ENCODE data around the gene PCED1B.

DNA sequence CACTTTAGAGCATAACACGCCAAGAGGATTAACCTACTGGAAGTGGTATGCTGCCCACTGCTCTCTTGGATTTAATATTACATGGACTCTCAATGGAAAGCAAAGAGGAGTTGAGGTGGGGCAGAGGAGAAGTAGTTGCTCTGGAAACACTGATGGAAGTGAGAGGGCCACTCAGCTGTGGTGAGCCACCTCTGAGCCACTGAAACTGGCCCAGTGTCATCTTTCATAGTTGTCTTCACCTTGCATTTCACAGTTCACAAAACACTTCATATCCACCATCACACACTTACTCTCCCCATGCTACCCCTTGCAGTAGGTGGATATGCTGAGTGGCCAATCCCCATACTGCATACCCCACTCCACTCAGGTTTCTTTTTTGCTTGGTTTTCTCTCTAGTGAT is 12.2 kb upstream of the PCED1B start:
- TF ChIP-seq, protein P1, sequence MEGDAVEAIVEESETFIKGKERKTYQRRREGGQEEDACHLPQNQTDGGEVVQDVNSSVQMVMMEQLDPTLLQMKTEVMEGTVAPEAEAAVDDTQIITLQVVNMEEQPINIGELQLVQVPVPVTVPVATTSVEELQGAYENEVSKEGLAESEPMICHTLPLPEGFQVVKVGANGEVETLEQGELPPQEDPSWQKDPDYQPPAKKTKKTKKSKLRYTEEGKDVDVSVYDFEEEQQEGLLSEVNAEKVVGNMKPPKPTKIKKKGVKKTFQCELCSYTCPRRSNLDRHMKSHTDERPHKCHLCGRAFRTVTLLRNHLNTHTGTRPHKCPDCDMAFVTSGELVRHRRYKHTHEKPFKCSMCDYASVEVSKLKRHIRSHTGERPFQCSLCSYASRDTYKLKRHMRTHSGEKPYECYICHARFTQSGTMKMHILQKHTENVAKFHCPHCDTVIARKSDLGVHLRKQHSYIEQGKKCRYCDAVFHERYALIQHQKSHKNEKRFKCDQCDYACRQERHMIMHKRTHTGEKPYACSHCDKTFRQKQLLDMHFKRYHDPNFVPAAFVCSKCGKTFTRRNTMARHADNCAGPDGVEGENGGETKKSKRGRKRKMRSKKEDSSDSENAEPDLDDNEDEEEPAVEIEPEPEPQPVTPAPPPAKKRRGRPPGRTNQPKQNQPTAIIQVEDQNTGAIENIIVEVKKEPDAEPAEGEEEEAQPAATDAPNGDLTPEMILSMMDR (IDR thresholded peaks at IDR 0.05): no peak
- TF ChIP-seq POLR2A (IDR thresholded peaks at IDR 0.05): no peak

Data from testis (tissue), 2 donors.